Gastrocnemius medialis (tissue), 4 donors: ENCODE measurements around the gene XPNPEP1.

ENCODE experiments used
- CTCF ChIP-seq, 5 experiments: fragments of 450-650 bp in 3 of 5; fragments of 200-600 bp in 2 of 5; sonication (generic) in 2 of 5; IDR thresholded peaks in 4 of 5; conservative IDR thresholded peaks in 1 of 5; 1 replicate in 4 of 5; 2 replicates in 1 of 5; pipeline ENCODE4 v1.5.1; 2016 to 2019; ENCODE audit warnings: antibody characterized with exemption in 5 of 5, mild to moderate bottlenecking in 3 of 5, moderate library complexity in 3 of 5
- POLR2A ChIP-seq, 2 donors: fragments of 450-650 bp; IDR thresholded peaks; one replicate each; pipeline ENCODE4 v1.6.1; 2017; ENCODE audit warnings: antibody characterized with exemption in 2 of 2, mild to moderate bottlenecking in 2 of 2, moderate library complexity in 2 of 2

- no peak for TF ChIP-seq POLR2A (IDR thresholded peaks at IDR 0.05)
- peak; percentile 86 to 93 (median 90) for TF ChIP-seq CTCF (IDR thresholded peaks at IDR 0.05 in 4 of 5, conservative IDR thresholded peaks at IDR 0.05 in 1 of 5)
Observed at GRCh38 chr10:109883859-109884771, 39.2 kb downstream of the XPNPEP1 start.
